H1 (cell line): ENCODE measurements around the gene SLC25A45. TPM values are rescaled to one million over a fixed set of nuclear protein-coding genes. Genes with fewer than 3 reads are reported as not detected.
A peak's percentile ranks its signal among the peaks of the same experiment; 100 is the strongest.

ENCODE experiments used
- CTCF ChIA-PET: fragments of 300-600 bp; sonication (Branson Sonifier 250); formaldehyde crosslinking; loops from one replicate; lab custom pipeline; 2021; ENCODE audit not compliant: partially characterized antibody; lab: Charles Lee
- POLR2A ChIA-PET: fragments of 300-600 bp; sonication (Branson Sonifier 250); formaldehyde crosslinking; loops from one replicate; lab custom pipeline; 2021; ENCODE audit warnings: inconsistent platforms; ENCODE audit not compliant: partially characterized antibody; lab: Charles Lee
- DNase-seq, 2 experiments: peaks; one replicate each; pipeline versions ENCODE4 v3.0.0 to v3.0.0-alpha.2; 2010 to 2022; ENCODE audit warnings: low spot score in 2 of 2, low read depth in 1 of 2, mixed read lengths in 1 of 2
- FAIRE-seq: peaks from 2 replicates; lab custom pipeline; 2011; peaks lifted over from hg19 to GRCh38; lab: Jason Lieb, UNC
- H2AFZ ChIP-seq: 2 replicates; pipeline ENCODE4 v1.8.1; 2012; ENCODE audit warnings: low read length, inconsistent platforms
- H2AK5ac ChIP-seq: 2 replicates; pipeline ENCODE4 v1.6.1; 2013; ENCODE audit warnings: low read depth, low read length
- H2BK120ac ChIP-seq: replicated peaks from 2 replicates; pipeline ENCODE3; 2013; ENCODE audit warnings: low read depth, low read length, inconsistent platforms
- H2BK12ac ChIP-seq: 2 replicates; pipeline ENCODE4 v1.6.1; 2013; ENCODE audit warnings: low read depth, low read length
- H2BK15ac ChIP-seq: 2 replicates; pipeline ENCODE4 v1.6.1; 2013; ENCODE audit warnings: low read length
- H2BK20ac ChIP-seq: 2 replicates; pipeline ENCODE4 v1.6.1; 2013; ENCODE audit warnings: low read length
- H2BK5ac ChIP-seq: 2 replicates; pipeline ENCODE4 v1.6.1; 2013; ENCODE audit warnings: low read depth, low read length
- H3K14ac ChIP-seq: 2 replicates; pipeline ENCODE4 v1.6.1; 2013; ENCODE audit warnings: inconsistent platforms; ENCODE audit not compliant: insufficient read length
- H3K18ac ChIP-seq: 2 replicates; pipeline ENCODE4 v1.6.1; 2013; ENCODE audit warnings: low read length; ENCODE audit errors: extremely low read depth
- H3K23ac ChIP-seq: 2 replicates; pipeline ENCODE4 v1.6.1; 2013; ENCODE audit warnings: inconsistent platforms; ENCODE audit not compliant: insufficient read length
- H3K23me2 ChIP-seq: 2 replicates; pipeline ENCODE4 v1.6.1; 2013; ENCODE audit warnings: low read depth, low read length
- H3K27ac ChIP-seq: 2 replicates; pipeline ENCODE4 v1.6.1; 2011; ENCODE audit warnings: low read depth, low read length, inconsistent platforms
- H3K27me3 ChIP-seq, 4 experiments: replicated peaks in 1 of 4; 1 replicate in 1 of 4; 2 replicates in 3 of 4; pipeline versions ENCODE4 v1.6.1 to v1.8.1; 2011 to 2013; ENCODE audit warnings: low read length in 3 of 4, mild to moderate bottlenecking in 3 of 4, inconsistent platforms in 2 of 4, mixed read lengths in 2 of 4, moderate library complexity in 1 of 4; ENCODE audit not compliant: control insufficient read depth in 3 of 4, insufficient read depth in 3 of 4; ENCODE audit errors: extremely low read depth in 1 of 4
- H3K36me3 ChIP-seq, 4 experiments: 2 replicates each; pipeline versions ENCODE4 v1.6.1 to v1.8.1; 2011 to 2013; ENCODE audit warnings: mild to moderate bottlenecking in 4 of 4, low read length in 3 of 4, moderate library complexity in 2 of 4, control low read depth in 1 of 4, inconsistent platforms in 1 of 4; ENCODE audit not compliant: insufficient read depth in 4 of 4, control insufficient read depth in 2 of 4
- H3K4ac ChIP-seq: replicated peaks from 2 replicates; pipeline ENCODE3; 2013; ENCODE audit warnings: low read length, low read depth, mixed read lengths, inconsistent platforms; ENCODE audit not compliant: insufficient read length
- H3K4me1 ChIP-seq, 4 experiments: replicated peaks in 1 of 4; 1 replicate in 1 of 4; 2 replicates in 3 of 4; pipeline versions ENCODE4 v1.6.1 to v1.8.1; 2011 to 2013; ENCODE audit warnings: low read length in 3 of 4, inconsistent platforms in 2 of 4, mixed read lengths in 1 of 4; ENCODE audit not compliant: insufficient read depth in 4 of 4, control insufficient read depth in 3 of 4
- H3K4me2 ChIP-seq, 2 experiments: 2 replicates each; pipeline versions ENCODE4 v1.6.1 to v1.8.1; 2011 to 2013; ENCODE audit warnings: low read depth in 2 of 2, low read length in 2 of 2, control low read depth in 1 of 2, inconsistent platforms in 1 of 2, mild to moderate bottlenecking in 1 of 2; ENCODE audit not compliant: insufficient read depth in 1 of 2
- H3K4me3 ChIP-seq, 4 experiments: fragments of 200-600, 300-600 bp in 1 of 4; sonication (generic), shearing (Covaris generic), sonication (Bioruptor Twin) in 1 of 4; 2 replicates each; pipeline versions ENCODE4 v1.5.1 to v1.8.1; 2011 to 2016; ENCODE audit warnings: low read length in 4 of 4, low read depth in 3 of 4, control low read depth in 2 of 4, inconsistent platforms in 2 of 4, mild to moderate bottlenecking in 2 of 4, mixed read lengths in 1 of 4, moderate library complexity in 1 of 4; ENCODE audit not compliant: insufficient read depth in 2 of 4; ENCODE audit errors: extremely low read depth in 1 of 4
- H3K56ac ChIP-seq: replicated peaks from 2 replicates; pipeline ENCODE3; 2013; ENCODE audit warnings: low read depth, mild to moderate bottlenecking, mixed read lengths, low read length, inconsistent platforms; ENCODE audit not compliant: insufficient read length
- H3K79me1 ChIP-seq: 2 replicates; pipeline ENCODE4 v1.6.1; 2013; ENCODE audit warnings: low read depth, low read length, control low read depth
- H3K79me2 ChIP-seq, 2 experiments: 2 replicates each; pipeline versions ENCODE4 v1.6.1 to v1.8.1; 2012 to 2013; ENCODE audit warnings: low read length in 2 of 2, mild to moderate bottlenecking in 2 of 2, inconsistent platforms in 1 of 2; ENCODE audit not compliant: insufficient read depth in 2 of 2, control insufficient read depth in 1 of 2
- H3K9ac ChIP-seq, 4 experiments: replicated peaks in 1 of 4; 1 replicate in 1 of 4; 2 replicates in 3 of 4; pipeline versions ENCODE4 v1.6.1 to v1.8.1; 2011 to 2013; ENCODE audit warnings: low read depth in 3 of 4, low read length in 3 of 4, control low read depth in 2 of 4, mild to moderate bottlenecking in 2 of 4, moderate library complexity in 2 of 4, inconsistent platforms in 1 of 4; ENCODE audit errors: extremely low read depth in 1 of 4
- H3K9me3 ChIP-seq, 2 experiments: 2 replicates each; pipeline versions ENCODE4 v1.6.1 to v1.8.1; 2012 to 2013; ENCODE audit warnings: mild to moderate bottlenecking in 2 of 2, moderate library complexity in 2 of 2, control low read depth in 1 of 2, inconsistent platforms in 1 of 2, low read depth in 1 of 2, low read length in 1 of 2, mixed read lengths in 1 of 2; ENCODE audit not compliant: insufficient read depth in 2 of 2
- H4K20me1 ChIP-seq, 2 experiments: replicated peaks in 1 of 2; 2 replicates each; pipeline versions ENCODE3 to v1.8.1; 2011 to 2013; ENCODE audit warnings: inconsistent platforms in 2 of 2, low read length in 2 of 2, mild to moderate bottlenecking in 1 of 2; ENCODE audit not compliant: insufficient read depth in 2 of 2, control insufficient read depth in 1 of 2
- H4K5ac ChIP-seq: 2 replicates; pipeline ENCODE4 v1.6.1; 2013; ENCODE audit warnings: low read length, low read depth, mixed read lengths, inconsistent platforms; ENCODE audit not compliant: insufficient read length
- H4K8ac ChIP-seq: 2 replicates; pipeline ENCODE4 v1.8.0; 2013; ENCODE audit warnings: mild to moderate bottlenecking, moderate library complexity, low read length, inconsistent platforms; ENCODE audit not compliant: insufficient read depth; ENCODE audit errors: extremely low read depth
- H4K91ac ChIP-seq: replicated peaks from 2 replicates; pipeline ENCODE3; 2013; ENCODE audit warnings: low read length, mixed read lengths, inconsistent platforms; ENCODE audit not compliant: insufficient read length
- CBX5 ChIP-seq: fragments of 300-800, 300-1000 bp; sonication (generic); IDR thresholded peaks from 2 replicates; pipeline ENCODE4 v1.7.1; 2016; ENCODE audit warnings: antibody characterized with exemption, low read length, low read depth
- KDM1A ChIP-seq: fragments of 200-600, 300-600 bp; sonication (generic); IDR thresholded peaks from 2 replicates; pipeline ENCODE4 v1.7.1; 2016; ENCODE audit warnings: mild to moderate bottlenecking, low read length, borderline replicate concordance
- KDM5A ChIP-seq: fragments of 200-600 bp; IDR thresholded peaks from 2 replicates; pipeline ENCODE4 v1.7.1; 2012; ENCODE audit warnings: mild to moderate bottlenecking, low read length, inconsistent platforms, mixed read lengths
- RBBP5 ChIP-seq: IDR thresholded peaks from 2 replicates; pipeline ENCODE4 v1.7.1; 2012; ENCODE audit warnings: low read depth, mild to moderate bottlenecking, inconsistent platforms, low read length, moderate library complexity, borderline replicate concordance
- SIN3A ChIP-seq, 2 experiments: IDR thresholded peaks in 1 of 2; conservative IDR thresholded peaks in 1 of 2; 2 replicates each; pipeline ENCODE4 v1.6.1; 2011 to 2012; ENCODE audit warnings: low read length in 2 of 2, improper control_type of control experiment in 1 of 2, low read depth in 1 of 2, mild to moderate bottlenecking in 1 of 2
- SRF ChIP-seq: IDR thresholded peaks from 2 replicates; pipeline ENCODE4 v1.6.1; 2011; ENCODE audit warnings: mild to moderate bottlenecking, low read depth, low read length, moderate library complexity
- TBP ChIP-seq: IDR thresholded peaks from 2 replicates; pipeline ENCODE4 v1.6.1; 2011; ENCODE audit warnings: low read depth, low read length, improper control_type of control experiment
- whole genome bisulfite sequencing, 2 experiments: shearing (Covaris generic) in 1 of 2; methylation state at CpG; one replicate each; pipeline versions ENCODE4 v1.1.6 to v1.1.7; 2013 to 2015; ENCODE audit warnings: low lambda C conversion rate in 2 of 2, mixed read lengths in 2 of 2, inconsistent platforms in 1 of 2, low coverage in 1 of 2, missing lambda C conversion rate in 1 of 2; ENCODE audit not compliant: insufficient replicate concordance in 2 of 2, insufficient coverage in 1 of 2, insufficient read length in 1 of 2; ENCODE audit errors: extremely low coverage in 1 of 2, missing lambda C conversion rate in 1 of 2; 5-methylcytosine and 5-hydroxymethylcytosine counted together
- polyA plus RNA-seq, 7 experiments: library from polyadenylated mRNA; depleted of rRNA in 3 of 7; stranded (reverse) in 5 of 7; unstranded in 2 of 7; fragments of >200 nt in 5 of 7; fragments of 200-250 nt in 2 of 7; gene quantifications; 1 replicate in 5 of 7; 2 replicates in 1 of 7; 4 replicates in 1 of 7; pipeline versions ENCODE4 v1.2.1 to v1.2.3, GENCODE V29; 2011 to 2013; ENCODE audit warnings: missing spikeins in 2 of 7, mixed read lengths in 2 of 7
- total RNA-seq: library from RNA; stranded (reverse); fragmentation: NEBNext Ultra II Directional; extraction: Animal tissue kit (Norgen Biotek cat#: 25700); gene quantifications from 2 replicates; pipeline ENCODE4 v1.2.1, GENCODE V29; 2021

The SLC25A45 gene
- total and polyA plus RNA-seq, 2 of the 8 experiments (the other 6 are each of a cell fraction or from before 2014, with no cell fraction given): 0.54 to 0.59 TPM

- Histone ChIP-seq H3K9me3 (no peaks in the 10 kb centered on the region), H3K4ac (no peak overlapping the region), H3K4me3 (no peak overlapping the region; a peak in 1 of 8 replicates), H4K91ac (peak overlapping the region; percentile 9), H3K36me3 (no peaks in the 10 kb centered on the region), H3K79me1 (no peaks in the 10 kb centered on the region), H2BK5ac (peak overlapping the region; percentile 83), H3K27ac (no peak overlapping the region), H3K14ac (no peak overlapping the region), H4K20me1 (no peaks in the 10 kb centered on the region), H3K4me1 (peaks cover 0 to 12% (median 11%) of the 10 kb centered on the region in 4 experiments; a peak in 5 of 7 replicates), H2AFZ (0 out of 2 replicates have a peak overlapping the region, but pooled peaks have one; percentile 74), H3K56ac (no peak overlapping the region), H3K9ac (no peak overlapping the region), H4K8ac (no peak overlapping the region), H2BK15ac (no peak overlapping the region), H4K5ac (no peak overlapping the region), H2BK20ac (peak overlapping the region; percentile 61; the same call in 1 of the 2 replicates), H2AK5ac (no peak overlapping the region; the same call in 1 of the 2 replicates), H3K4me2 (peak overlapping the region; percentile 0 to 36; a peak in 1 of 4 replicates), H3K23ac (no peak overlapping the region), H3K18ac (peak overlapping the region; percentile 36), H2BK12ac (peak overlapping the region; percentile 90), H3K27me3 (0 out of 7 replicates have a peak, but pooled peaks cover 0 to 2% (median 0%) of the 10 kb centered on the region in 4 experiments), H3K79me2 (no peaks in the 10 kb centered on the region), H3K23me2 (peaks cover 5% of the 10 kb centered on the region; the same call in 1 of the 2 replicates), H2BK120ac (no peak overlapping the region)
- DNase-seq (no peak), FAIRE-seq (no peak)
- WGBS, 2 experiments: 85% methylated on average over 9 of the region's 12 CpGs; no CpG with 5 or more reads in 1 of the 2 experiments
- ChIA-PET POLR2A (interaction anchor here (1.1 to 17.0 kb wide), 4 partner anchors 34 to 120 kb away, joined by 3 to 202 read pairs (median 8); partner anchors contain the start of genes MALAT1 and NEAT1), CTCF (interaction anchor here (0.9 to 2.0 kb wide), 6 partner anchors 18 to 86 kb away, joined by 3 to 5 read pairs (median 4); no protein-coding TSS in a partner anchor)
- TF ChIP-seq KDM1A: no peak
- TF ChIP-seq SRF: no peak
- no peak for TF ChIP-seq CBX5
- no peak for TF ChIP-seq TBP
- TF ChIP-seq SIN3A (conservative IDR thresholded peaks at IDR 0.05 in 1 of 2, IDR thresholded peaks at IDR 0.05 in 1 of 2; ENCODE audit: low read depth in 1 of 2, low read length in 2 of 2): no peak
- no peak for TF ChIP-seq KDM5A
- no peak for TF ChIP-seq RBBP5
- TF ChIP-seq, all 59 proteins: peak for 0
Measured at GRCh38 chr11:65382804-65383368, 440 bp upstream of the SLC25A45 start.
